Lung (tissue), 12 donors: Measurements from ENCODE around the gene CAPN2. TPM values are rescaled to one million over a fixed set of nuclear protein-coding genes. Genes with fewer than 3 reads are reported as not detected.

ENCODE experiments used
- ATAC-seq: fragments of 200-7000 bp; cut with Tn5 transposase; one replicate; pipeline ENCODE4 v1.9.1; 2020; ENCODE audit warnings: moderate number of reproducible peaks; ENCODE audit not compliant: insufficient read depth, low FRiP score
- DNase-seq, 3 donors: peaks; one replicate each; pipeline ENCODE4 v3.0.0-alpha.2; 2013 to 2017
- H3K27ac ChIP-seq, 2 donors: one replicate each; pipeline ENCODE4 v1.5.1; 2013; ENCODE audit warnings: mild to moderate bottlenecking in 2 of 2, moderate library complexity in 2 of 2, control low read depth in 1 of 2, inconsistent platforms in 1 of 2, low read depth in 1 of 2, low read length in 1 of 2
- H3K27me3 ChIP-seq, 3 donors: one replicate each; pipeline ENCODE4 v1.5.1; 2013; ENCODE audit warnings: low read length in 2 of 3; ENCODE audit not compliant: control insufficient read depth in 3 of 3, insufficient read depth in 3 of 3
- H3K36me3 ChIP-seq, 4 donors: one replicate each; pipeline ENCODE4 v1.5.1; 2013; ENCODE audit warnings: low read length in 4 of 4, mild to moderate bottlenecking in 1 of 4, moderate library complexity in 1 of 4; ENCODE audit not compliant: control insufficient read depth in 4 of 4, insufficient read depth in 4 of 4
- H3K4me1 ChIP-seq, 5 donors: one replicate each; pipeline ENCODE4 v1.5.1; 2013; ENCODE audit warnings: low read length in 5 of 5, mild to moderate bottlenecking in 2 of 5, moderate library complexity in 1 of 5; ENCODE audit not compliant: control insufficient read depth in 5 of 5, insufficient read depth in 5 of 5
- H3K4me3 ChIP-seq: one replicate; pipeline ENCODE4 v1.5.1; 2013; ENCODE audit warnings: mild to moderate bottlenecking, control low read depth, moderate library complexity
- H3K9ac ChIP-seq, 2 donors: one replicate each; pipeline ENCODE4 v1.5.1; 2013; ENCODE audit warnings: low read length in 2 of 2, control low read depth in 1 of 2; ENCODE audit not compliant: insufficient read depth in 1 of 2
- H3K9me3 ChIP-seq, 4 donors: one replicate each; pipeline ENCODE4 v1.5.1; 2013; ENCODE audit warnings: low read length in 3 of 4, mild to moderate bottlenecking in 1 of 4, moderate library complexity in 1 of 4; ENCODE audit not compliant: control insufficient read depth in 4 of 4, insufficient read depth in 3 of 4
- WGBS, 2 donors: extraction: QIAGEN DNeasy Blood & Tissue Kit; methylation state at CpG; one replicate each; pipeline ENCODE4 v1.1.7; 2013; 5-methylcytosine and 5-hydroxymethylcytosine counted together
- polyA plus RNA-seq, 2 donors: library from polyadenylated mRNA; stranded (reverse); fragments of 200-250 nt; gene quantifications; one replicate each; pipeline ENCODE4 v1.2.1, GENCODE V29; 2013
- total RNA-seq, 2 donors: library from RNA; depleted of rRNA in 1 of 2; stranded (reverse); fragments of >200 nt in 1 of 2; gene quantifications; one replicate each; pipeline ENCODE4 v1.2.1, GENCODE V29; 2014 to 2021
- TF ChIP-seq, protein P1 (sequence below): IDR thresholded peaks from 2 replicates; pipeline ENCODE4 v1.5.1; 2012; ENCODE audit warnings: mild to moderate bottlenecking; ENCODE audit errors: control extremely low read depth, extremely low read depth
- donor health status: control.
- donor health status: control.
- donor health status: Bipolar disorder and iron deficiency.
- donor health status: healthy.
- donor health status: DM: yes; HTN: yes; CAD: no.

CAPN2 gene
- total and polyA plus RNA-seq, 4 donors: 144 to 353 (median 168) TPM

DNA sequence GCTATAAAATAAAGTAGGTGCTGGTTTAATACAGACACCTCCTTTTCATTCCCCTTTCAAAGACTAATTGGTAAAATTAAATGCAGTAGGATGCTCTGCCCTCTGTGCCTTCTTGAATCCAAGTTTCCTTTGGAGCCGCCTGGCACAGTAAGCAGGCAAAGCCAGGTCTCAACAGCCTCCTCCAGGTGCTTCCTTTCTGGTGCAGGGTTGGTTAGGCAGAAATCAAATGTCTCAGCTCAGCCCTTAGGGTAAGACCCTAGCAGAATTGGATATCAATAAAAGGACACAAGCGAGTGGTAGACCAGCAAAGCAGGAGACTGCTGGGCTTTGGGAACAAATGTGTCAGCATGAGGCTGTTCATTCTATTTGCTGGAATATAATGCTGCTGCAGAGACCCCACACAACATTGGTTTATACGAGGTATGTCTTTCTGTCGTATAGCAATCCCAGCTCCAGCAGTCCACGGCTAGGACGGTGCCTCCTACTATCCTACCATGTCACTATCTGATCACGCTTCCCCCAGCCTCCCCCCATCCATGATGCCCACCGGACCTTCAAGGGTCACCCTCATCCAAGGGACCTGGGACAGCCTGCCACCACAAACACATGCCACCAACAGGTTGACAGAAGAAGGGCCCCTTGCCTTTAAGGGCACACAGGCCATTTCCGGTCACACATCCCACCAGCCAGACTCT, 58.4 kb downstream of the CAPN2 start:
- Histone ChIP-seq H3K27me3 (no peaks in the 10 kb centered on the region), H3K36me3 (peaks cover 15 to 32% (median 22%) of the 10 kb centered on the region in 4 donors), H3K4me1 (peaks cover 0 to 14% (median 11%) of the 10 kb centered on the region in 5 donors), H3K9me3 (no peaks in the 10 kb centered on the region), H3K9ac (peak overlapping the region in 1 of 2 donors; percentile 51), H3K4me3 (no peak overlapping the region), H3K27ac (peak overlapping the region; percentile 21 to 49)
- 95 to 96% methylated on average over 9 of the region's 9 CpGs for WGBS, 2 donors
- ATAC-seq: no peak
- DNase-seq: no peak
- TF ChIP-seq, protein P1, sequence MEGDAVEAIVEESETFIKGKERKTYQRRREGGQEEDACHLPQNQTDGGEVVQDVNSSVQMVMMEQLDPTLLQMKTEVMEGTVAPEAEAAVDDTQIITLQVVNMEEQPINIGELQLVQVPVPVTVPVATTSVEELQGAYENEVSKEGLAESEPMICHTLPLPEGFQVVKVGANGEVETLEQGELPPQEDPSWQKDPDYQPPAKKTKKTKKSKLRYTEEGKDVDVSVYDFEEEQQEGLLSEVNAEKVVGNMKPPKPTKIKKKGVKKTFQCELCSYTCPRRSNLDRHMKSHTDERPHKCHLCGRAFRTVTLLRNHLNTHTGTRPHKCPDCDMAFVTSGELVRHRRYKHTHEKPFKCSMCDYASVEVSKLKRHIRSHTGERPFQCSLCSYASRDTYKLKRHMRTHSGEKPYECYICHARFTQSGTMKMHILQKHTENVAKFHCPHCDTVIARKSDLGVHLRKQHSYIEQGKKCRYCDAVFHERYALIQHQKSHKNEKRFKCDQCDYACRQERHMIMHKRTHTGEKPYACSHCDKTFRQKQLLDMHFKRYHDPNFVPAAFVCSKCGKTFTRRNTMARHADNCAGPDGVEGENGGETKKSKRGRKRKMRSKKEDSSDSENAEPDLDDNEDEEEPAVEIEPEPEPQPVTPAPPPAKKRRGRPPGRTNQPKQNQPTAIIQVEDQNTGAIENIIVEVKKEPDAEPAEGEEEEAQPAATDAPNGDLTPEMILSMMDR: no peak

DNA sequence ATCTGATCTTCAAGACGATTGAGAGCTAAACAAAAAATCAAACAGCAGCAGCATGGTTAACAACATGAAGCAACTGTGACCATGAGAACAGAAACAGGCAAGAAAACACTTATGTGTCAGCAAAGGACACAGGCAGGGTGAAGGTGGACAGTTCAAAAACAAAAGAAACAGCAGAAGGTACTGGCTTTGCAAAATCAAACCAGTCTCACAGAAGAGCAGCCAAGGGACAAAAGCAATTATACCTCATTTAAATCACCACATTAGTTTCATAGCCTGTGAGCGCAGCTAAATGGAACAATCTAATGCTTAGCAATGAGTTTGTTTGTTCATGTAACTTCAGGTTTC, 59.1 kb downstream of the CAPN2 start:
- Histone ChIP-seq H3K9ac (peak overlapping the region in 1 of 2 donors; percentile 51), H3K27ac (peak overlapping the region; percentile 21 to 57), H3K27me3 (no peaks in the 10 kb centered on the region), H3K9me3 (no peaks in the 10 kb centered on the region), H3K4me1 (peaks cover 0 to 14% (median 11%) of the 10 kb centered on the region in 5 donors), H3K36me3 (peaks cover 20 to 33% (median 25%) of the 10 kb centered on the region in 4 donors), H3K4me3 (no peak overlapping the region)
- WGBS, 2 donors: 57 to 62% methylated on average over 2 of the region's 2 CpGs
- TF ChIP-seq, protein P1: no peak
- ATAC-seq (peak; percentile 8), DNase-seq (no peak)

DNA sequence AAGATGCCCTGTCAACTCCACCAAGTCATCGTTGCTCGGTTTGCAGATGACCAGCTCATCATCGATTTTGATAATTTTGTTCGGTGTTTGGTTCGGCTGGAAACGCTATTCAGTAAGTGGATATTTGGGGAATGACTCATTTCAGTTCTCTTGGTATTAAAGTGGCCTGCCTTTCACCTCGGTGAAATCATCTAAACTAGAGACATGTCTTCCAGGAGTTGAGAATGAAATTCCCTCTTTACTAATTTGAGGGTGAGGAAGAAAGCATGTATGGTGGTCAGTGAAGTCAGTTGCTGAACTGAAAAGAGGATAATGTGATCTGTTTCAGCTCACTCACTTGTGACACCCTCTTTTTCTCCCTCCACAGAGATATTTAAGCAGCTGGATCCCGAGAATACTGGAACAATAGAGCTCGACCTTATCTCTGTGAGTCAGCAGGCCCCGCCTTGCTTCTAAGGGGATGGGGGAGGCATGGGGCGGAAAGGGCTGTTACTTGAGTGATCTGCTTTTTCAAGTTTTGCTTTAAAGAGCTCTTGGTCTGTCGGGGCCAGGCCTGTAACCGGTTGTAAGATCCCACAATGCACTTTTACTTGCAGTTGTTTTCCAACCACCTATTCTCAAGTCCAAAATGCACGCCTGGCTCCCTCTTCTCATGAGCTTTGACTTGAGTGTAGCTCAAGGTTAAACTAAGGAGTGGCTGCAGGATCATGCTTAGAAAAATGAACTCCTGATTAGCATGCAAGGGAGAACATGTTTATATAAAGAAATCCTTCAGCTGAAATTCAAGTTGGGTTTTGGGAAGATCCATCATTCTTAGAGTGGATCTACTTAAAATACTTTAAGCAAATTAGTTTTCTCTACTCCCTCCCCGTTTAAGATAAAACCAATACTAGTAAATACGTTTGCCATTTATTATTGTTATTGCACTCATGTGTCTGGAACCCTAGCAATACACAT, 59.8 kb downstream of the CAPN2 start:
- Histone ChIP-seq H3K4me3 (no peak overlapping the region), H3K9ac (peak overlapping the region in 1 of 2 donors; percentile 51), H3K27me3 (no peaks in the 10 kb centered on the region), H3K9me3 (no peaks in the 10 kb centered on the region), H3K4me1 (peaks cover 0 to 14% (median 11%) of the 10 kb centered on the region in 5 donors), H3K36me3 (peaks cover 22 to 33% (median 27%) of the 10 kb centered on the region in 4 donors), H3K27ac (peak overlapping the region; percentile 38 to 57)
- DNase-seq (peak; percentile 63 to 82 (median 73)), ATAC-seq (peak; percentile 77)
- TF ChIP-seq, protein P1: no peak
- 49 to 60% methylated on average over 16 of the region's 16 CpGs for WGBS, 2 donors
